Vagina (tissue), 2 donors: ENCODE data around the gene PFAS.

Source experiments
- CTCF ChIP-seq, 3 experiments: fragments of 450-650 bp in 2 of 3; fragments of 200-600 bp in 1 of 3; sonication (generic) in 1 of 3; IDR thresholded peaks; one replicate each; pipeline ENCODE4 v1.5.1; 2017 to 2019; ENCODE audit warnings: antibody characterized with exemption in 3 of 3, mild to moderate bottlenecking in 2 of 3, moderate library complexity in 2 of 3
- POLR2A ChIP-seq, 2 donors: fragments of 450-650 bp; IDR thresholded peaks; one replicate each; pipeline ENCODE4 v1.6.1; 2017; ENCODE audit warnings: antibody characterized with exemption in 2 of 2, mild to moderate bottlenecking in 2 of 2, moderate library complexity in 2 of 2

- no peak for TF ChIP-seq CTCF (IDR thresholded peaks at IDR 0.05)
- no peak for TF ChIP-seq POLR2A (IDR thresholded peaks at IDR 0.05)
Observed at GRCh38 chr17:8312251-8312650, 63.2 kb downstream of the PFAS start.
